Uterus (tissue), 2 donors: ENCODE measurements around the gene TMC2.

Experiments
- POLR2A ChIP-seq, 2 donors: fragments of 450-650 bp; IDR thresholded peaks; one replicate each; pipeline ENCODE4 v1.6.1; 2016; ENCODE audit warnings: antibody characterized with exemption in 2 of 2, mild to moderate bottlenecking in 1 of 2, moderate library complexity in 1 of 2
- TF ChIP-seq, protein P1 (sequence below), 4 experiments: fragments of 200-600 bp in 2 of 4; fragments of 450-650 bp in 2 of 4; sonication (generic) in 2 of 4; IDR thresholded peaks; one replicate each; pipeline ENCODE4 v1.5.1; 2016 to 2019; ENCODE audit warnings: antibody characterized with exemption in 4 of 4, mild to moderate bottlenecking in 2 of 4, moderate library complexity in 1 of 4

DNA sequence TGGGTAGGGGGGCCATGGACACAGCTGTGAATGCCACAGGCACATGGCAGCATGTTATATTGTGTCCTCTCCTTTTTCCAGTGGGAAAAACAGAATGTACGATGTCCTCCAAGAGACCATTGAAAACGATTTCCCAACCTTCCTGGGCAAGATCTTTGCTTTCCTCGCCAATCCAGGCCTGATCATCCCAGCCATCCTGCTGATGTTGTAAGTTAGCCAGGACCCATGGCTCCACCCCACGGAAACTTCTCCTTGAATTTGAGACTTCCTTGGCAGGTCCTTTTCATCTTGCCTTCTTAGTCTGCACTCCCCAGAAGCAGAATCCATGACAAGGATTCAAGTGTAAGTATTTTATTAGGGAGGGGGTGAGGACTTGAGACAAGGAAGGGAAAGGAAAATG is 87.8 kb downstream of the TMC2 start:
- TF ChIP-seq, protein P1, sequence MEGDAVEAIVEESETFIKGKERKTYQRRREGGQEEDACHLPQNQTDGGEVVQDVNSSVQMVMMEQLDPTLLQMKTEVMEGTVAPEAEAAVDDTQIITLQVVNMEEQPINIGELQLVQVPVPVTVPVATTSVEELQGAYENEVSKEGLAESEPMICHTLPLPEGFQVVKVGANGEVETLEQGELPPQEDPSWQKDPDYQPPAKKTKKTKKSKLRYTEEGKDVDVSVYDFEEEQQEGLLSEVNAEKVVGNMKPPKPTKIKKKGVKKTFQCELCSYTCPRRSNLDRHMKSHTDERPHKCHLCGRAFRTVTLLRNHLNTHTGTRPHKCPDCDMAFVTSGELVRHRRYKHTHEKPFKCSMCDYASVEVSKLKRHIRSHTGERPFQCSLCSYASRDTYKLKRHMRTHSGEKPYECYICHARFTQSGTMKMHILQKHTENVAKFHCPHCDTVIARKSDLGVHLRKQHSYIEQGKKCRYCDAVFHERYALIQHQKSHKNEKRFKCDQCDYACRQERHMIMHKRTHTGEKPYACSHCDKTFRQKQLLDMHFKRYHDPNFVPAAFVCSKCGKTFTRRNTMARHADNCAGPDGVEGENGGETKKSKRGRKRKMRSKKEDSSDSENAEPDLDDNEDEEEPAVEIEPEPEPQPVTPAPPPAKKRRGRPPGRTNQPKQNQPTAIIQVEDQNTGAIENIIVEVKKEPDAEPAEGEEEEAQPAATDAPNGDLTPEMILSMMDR (IDR thresholded peaks at IDR 0.05), result no peak
- no peak for TF ChIP-seq POLR2A (IDR thresholded peaks at IDR 0.05)
